Skeletal muscle cell (primary cell): ENCODE measurements around the gene WWOX.
"Not testable (repeated sequence)": the region's sequence is repeated elsewhere in the genome, so short reads cannot be mapped to it uniquely, and the experiment has no call there.

Source experiments
- DNase-seq: peaks from one replicate; pipeline ENCODE4 v3.0.0-alpha.2; 2010; ENCODE audit warnings: low read depth
- H3K4me3 ChIP-seq: 2 replicates; pipeline ENCODE4 v1.5.1; 2011; ENCODE audit warnings: low read depth, mild to moderate bottlenecking, control low read depth, low read length, moderate library complexity

The WWOX gene

GRCh38 chr16:78494105-78494504, 394.7 kb downstream of the WWOX start:
- H3K4me3 ChIP-seq, result no peak overlapping the region
- DNase-seq, result no peak

- DNase-seq, result no peak
- no peak overlapping the region for H3K4me3 ChIP-seq
Observed at GRCh38 chr16:78494674-78495073, 395.2 kb downstream of the WWOX start.

GRCh38 chr16:78496189-78496588, 396.7 kb downstream of the WWOX start:
- H3K4me3 ChIP-seq, result no peak overlapping the region
- no peak for DNase-seq

DNA sequence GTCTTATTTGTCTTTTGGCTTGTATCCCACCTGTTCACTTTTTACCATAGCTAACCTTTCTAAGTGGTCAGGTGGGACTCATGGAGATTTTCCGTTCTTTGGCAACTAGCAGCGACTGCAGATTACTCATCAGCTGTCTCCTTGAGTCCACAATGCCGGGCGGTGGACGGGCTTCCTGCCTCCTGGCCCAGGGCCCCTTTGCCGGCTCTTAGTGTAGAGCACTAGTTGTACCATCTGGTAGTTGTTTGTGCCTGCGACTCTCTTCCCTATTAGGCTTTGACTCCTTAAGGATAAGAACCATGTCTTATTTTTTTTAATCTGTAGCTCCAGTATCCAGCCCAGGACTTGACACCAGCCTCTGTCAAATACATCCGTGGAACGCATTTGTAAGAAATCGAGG, 399.9 kb downstream of the WWOX start:
- H3K4me3 ChIP-seq, result no peak overlapping the region
- DNase-seq, result no peak

- H3K4me3 ChIP-seq, result no peak overlapping the region
- no peak for DNase-seq
Observed at GRCh38 chr16:78500659-78501270, 401.3 kb downstream of the WWOX start.

DNA sequence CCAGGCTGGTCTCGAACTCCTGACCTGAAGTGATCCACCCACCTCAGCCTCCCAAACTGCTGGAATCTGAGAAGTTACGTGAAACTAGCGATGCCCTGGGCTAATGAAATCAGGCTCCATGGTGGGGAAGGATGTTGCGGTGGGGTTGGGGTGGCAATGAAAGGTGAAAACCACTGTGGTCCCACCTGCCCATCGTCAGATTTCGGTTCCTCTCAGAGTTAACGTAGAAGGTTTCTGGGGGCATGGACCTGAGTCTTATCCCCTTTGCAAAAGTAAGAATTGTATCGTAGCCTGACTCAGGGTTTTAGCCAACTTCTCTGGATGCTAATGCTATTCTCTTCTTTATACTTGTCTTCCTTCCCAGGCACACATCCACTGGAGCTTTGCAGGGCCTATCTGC, 402.3 kb downstream of the WWOX start:
- no peak for DNase-seq
- no peak overlapping the region for H3K4me3 ChIP-seq

GRCh38 chr16:78502812-78503350, 403.4 kb downstream of the WWOX start:
- H3K4me3 ChIP-seq, result no peak overlapping the region
- no peak for DNase-seq

- DNase-seq, result no peak
- no peak overlapping the region for H3K4me3 ChIP-seq
Observed at GRCh38 chr16:78503602-78504001, 404.1 kb downstream of the WWOX start.

GRCh38 chr16:78504401-78504851, 405.0 kb downstream of the WWOX start:
- no peak overlapping the region for H3K4me3 ChIP-seq
- no peak for DNase-seq

- H3K4me3 ChIP-seq, result no peak overlapping the region
- DNase-seq, result no peak
Observed at GRCh38 chr16:78505036-78505435, 405.6 kb downstream of the WWOX start.

DNA sequence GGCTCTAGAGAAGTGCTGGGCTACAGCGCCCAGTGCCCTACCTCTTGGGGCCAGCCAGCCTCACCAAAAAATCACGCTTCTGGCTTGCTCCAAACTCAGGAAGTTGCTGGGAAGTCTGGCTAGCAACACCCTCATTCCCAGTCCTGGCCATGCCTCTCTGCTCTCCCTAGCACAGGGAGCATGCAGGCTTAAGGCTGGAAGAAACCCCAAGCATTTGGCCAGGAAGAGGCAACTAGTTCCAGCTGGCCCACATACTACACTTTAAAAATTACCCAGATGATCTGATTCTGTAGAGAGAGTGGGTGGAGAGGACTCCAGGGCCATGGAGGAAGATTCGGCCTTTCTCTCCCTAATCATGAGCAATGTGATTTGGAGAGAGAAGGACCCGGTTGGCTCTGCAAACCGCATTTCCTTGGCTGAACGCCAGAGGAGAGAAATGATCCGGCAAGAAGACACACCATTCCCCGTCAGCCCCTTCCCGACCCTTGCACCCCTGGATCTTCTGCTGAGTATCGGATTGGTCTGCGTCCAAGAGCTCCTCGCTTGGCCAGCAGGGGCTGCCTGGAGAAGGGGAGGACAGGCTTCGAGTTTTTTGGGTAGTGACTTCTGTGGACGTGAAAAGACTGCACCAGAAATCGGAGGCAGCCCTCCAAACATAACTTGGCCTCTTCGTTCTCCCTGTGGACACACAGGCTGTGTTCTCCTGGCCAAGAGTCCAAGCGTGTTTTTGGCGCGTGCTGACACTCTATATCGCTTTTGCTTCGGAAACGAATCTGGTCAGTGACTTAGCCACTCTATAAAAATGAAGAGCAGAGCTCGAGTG, 406.3 kb downstream of the WWOX start:
- no peak for DNase-seq
- no peak overlapping the region for H3K4me3 ChIP-seq

GRCh38 chr16:78506367-78507193, 407.1 kb downstream of the WWOX start:
- no peak for DNase-seq
- no peak overlapping the region for H3K4me3 ChIP-seq

- no peak overlapping the region for H3K4me3 ChIP-seq
Observed at GRCh38 chr16:78507576-78507975, 408.1 kb downstream of the WWOX start.

DNA sequence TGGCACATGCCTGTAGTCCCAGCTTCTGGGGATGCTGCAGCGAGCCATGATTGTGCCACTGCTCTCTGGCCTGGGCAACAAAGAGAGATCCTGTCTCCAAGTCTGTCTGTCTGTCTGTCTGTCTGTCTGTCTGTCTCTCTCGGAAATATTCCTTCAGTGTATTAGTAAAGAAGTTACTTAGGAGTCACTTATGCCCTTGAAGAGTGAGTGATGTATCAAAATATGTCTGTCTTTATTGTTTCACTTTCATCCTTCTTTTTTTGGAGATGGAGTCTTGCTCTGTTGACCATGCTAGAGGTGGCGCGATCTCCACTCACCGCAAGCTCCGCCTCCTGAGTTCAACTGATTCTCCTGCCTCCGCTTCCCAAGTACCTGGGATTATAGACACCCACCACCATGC, 410.5 kb downstream of the WWOX start:
- no peak for DNase-seq
- H3K4me3 ChIP-seq, result no peak overlapping the region

More at GRCh38 chr16:78507576-78507975, 408.1 kb downstream of the WWOX start:
- DNase-seq, result no peak

GRCh38 chr16:78510496-78510895, 411.0 kb downstream of the WWOX start:
- no peak for DNase-seq

DNA sequence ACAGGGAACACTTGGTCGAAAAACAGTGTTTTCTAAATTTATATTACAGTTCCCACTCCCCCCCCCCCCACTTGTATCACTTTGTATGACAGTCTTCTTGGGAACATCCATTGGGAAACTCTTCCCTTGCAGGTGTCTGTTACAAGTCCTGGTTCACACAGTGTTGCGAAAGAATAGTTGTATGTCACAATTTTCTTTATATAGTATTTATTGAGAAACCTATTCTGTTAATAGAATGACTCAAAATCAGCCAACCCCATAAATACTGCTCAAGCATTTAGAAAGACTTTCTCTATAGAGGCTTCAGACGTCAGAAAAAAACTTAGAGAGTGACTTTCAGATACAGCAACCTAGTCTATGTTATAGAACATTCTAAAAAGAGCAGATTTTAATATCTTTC, 414.4 kb downstream of the WWOX start:
- no peak overlapping the region for H3K4me3 ChIP-seq
- no peak for DNase-seq

More at GRCh38 chr16:78510496-78510895, 411.0 kb downstream of the WWOX start:
- H3K4me3 ChIP-seq, result no peak overlapping the region

DNA sequence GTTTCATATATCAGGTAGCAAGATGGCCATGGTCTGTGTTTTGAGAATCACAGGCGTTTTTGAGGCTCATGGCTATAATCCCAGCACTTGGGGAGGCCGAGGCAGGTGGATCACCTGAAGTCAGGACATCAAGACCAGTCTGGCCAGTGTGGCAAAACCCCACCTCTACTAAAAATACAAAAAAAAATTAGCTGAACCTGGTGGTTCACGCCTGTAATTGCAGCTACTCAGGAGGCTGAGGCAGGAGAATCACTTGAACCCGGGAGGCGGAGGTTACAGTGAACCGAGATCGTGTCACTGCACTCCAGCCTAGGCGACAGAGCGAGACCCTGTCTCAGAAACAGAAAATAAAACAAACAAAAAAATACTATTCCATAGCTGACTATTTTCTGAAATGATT, 415.4 kb downstream of the WWOX start:
- not testable (repeated sequence) for H3K4me3 ChIP-seq, DNase-seq

GRCh38 chr16:78515421-78515820, 416.0 kb downstream of the WWOX start:
- no peak for DNase-seq
- no peak overlapping the region for H3K4me3 ChIP-seq

GRCh38 chr16:78516006-78516736, 416.7 kb downstream of the WWOX start:
- no peak overlapping the region for H3K4me3 ChIP-seq
- no peak for DNase-seq
